ENCODE results near the gene FAM89A.

Gene FAM89A

DNA sequence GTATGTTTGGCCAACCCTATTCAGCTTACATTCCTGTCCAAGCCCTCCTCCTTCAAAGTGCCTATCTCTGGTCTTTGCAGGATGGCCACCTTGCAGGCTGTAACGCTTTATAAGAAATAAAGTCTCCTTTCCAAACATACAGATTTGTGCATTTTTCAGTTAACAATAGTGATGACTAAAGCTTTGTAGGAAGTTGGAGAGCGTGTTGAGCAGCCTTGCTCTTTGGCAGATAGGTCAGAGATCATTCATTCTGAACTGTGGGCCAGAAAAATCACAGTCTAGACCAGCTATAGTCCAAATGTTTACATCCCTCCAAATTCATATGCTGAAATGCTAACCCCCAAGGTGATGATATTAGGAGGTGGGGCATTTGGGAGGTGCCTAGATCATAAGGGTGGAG, 34.0 kb upstream of the FAM89A start:
- no peak for DNase-seq (ENCODE audit: low read depth)
- TF ChIP-seq, protein P1, sequence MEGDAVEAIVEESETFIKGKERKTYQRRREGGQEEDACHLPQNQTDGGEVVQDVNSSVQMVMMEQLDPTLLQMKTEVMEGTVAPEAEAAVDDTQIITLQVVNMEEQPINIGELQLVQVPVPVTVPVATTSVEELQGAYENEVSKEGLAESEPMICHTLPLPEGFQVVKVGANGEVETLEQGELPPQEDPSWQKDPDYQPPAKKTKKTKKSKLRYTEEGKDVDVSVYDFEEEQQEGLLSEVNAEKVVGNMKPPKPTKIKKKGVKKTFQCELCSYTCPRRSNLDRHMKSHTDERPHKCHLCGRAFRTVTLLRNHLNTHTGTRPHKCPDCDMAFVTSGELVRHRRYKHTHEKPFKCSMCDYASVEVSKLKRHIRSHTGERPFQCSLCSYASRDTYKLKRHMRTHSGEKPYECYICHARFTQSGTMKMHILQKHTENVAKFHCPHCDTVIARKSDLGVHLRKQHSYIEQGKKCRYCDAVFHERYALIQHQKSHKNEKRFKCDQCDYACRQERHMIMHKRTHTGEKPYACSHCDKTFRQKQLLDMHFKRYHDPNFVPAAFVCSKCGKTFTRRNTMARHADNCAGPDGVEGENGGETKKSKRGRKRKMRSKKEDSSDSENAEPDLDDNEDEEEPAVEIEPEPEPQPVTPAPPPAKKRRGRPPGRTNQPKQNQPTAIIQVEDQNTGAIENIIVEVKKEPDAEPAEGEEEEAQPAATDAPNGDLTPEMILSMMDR (IDR thresholded peaks at IDR 0.05; ENCODE audit: low read depth, low read length, missing control alignments): no peak
- no peak overlapping the region for H3K4me3 ChIP-seq (ENCODE audit: low read depth, low read length)

DNA sequence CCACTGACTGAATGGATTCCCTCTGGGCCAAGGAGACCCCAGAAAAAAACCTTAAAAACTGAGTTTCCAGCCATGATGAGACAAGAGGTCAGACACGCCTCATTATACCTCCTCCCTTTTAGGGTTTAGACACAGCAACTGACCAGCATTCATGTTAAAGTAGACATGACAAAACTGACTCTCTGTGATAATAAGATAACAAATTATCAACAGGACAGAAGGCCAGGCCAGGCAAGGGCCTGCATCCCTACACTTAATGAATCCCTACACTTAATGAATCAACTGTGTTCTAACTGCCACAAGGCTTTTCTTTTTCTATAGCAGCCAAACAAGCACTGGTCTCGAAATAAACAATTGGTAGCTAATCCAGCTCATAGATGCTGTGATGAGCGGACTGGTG, 33.3 kb upstream of the FAM89A start:
- H3K4me3 ChIP-seq (ENCODE audit: low read depth, low read length): no peak overlapping the region
- DNase-seq (ENCODE audit: low read depth): no peak
- TF ChIP-seq, protein P1 (IDR thresholded peaks at IDR 0.05; ENCODE audit: low read depth, low read length, missing control alignments): no peak

DNA sequence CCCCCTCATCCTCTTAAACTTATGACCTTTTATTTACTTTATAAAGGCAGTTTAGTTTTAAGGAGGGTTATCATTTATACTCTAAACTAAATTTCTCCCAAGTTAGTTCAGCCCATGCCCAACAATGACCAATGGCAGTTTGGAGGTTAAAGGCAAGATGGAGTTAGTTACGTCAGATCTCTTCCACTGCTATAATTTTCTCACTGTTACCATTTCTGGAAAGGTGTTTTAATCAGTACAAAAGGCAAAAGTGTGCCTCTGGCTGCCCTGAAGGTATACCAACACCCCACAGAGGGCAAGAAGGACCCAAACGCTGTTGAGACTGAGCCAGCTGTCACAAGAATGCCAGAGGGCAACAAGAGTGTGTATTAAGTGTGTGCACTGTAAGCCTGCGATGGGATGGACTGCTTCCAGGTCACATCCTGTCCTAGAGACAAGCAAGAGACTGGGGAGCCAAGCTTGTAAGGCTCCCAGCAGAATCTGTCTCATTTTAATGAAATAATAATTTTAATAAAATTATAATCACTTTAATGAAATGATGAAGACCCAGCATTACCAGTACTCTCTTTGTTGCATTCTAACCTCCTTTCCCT, 32.5 kb upstream of the FAM89A start:
- TF ChIP-seq, protein P1 (IDR thresholded peaks at IDR 0.05; ENCODE audit: low read depth, low read length, missing control alignments): no peak
- DNase-seq (ENCODE audit: low read depth): no peak
- H3K4me3 ChIP-seq (ENCODE audit: low read depth, low read length): no peak overlapping the region

DNA sequence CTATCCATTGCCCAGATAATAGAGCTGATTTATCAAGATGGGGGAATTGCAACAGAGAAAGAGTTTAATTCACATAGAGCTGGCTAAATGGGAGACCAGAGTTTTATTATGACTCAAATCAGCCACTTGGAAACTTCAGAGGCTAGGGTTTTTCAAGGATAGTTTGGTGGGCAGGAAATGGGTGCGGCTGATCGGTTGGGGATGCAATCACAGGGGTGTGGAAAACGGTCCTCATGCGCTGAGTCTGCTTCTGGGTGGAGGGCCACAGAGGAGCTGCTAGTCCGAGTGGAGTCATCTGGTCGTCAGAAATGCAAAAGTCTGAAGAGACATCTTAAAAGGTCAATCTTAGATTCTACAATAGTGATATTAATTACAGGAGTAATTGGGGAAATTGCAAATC, 32.0 kb upstream of the FAM89A start:
- no peak for DNase-seq (ENCODE audit: low read depth)
- TF ChIP-seq, protein P1 (IDR thresholded peaks at IDR 0.05; ENCODE audit: low read depth, low read length, missing control alignments): no peak
- no peak overlapping the region for H3K4me3 ChIP-seq (ENCODE audit: low read depth, low read length)

DNA sequence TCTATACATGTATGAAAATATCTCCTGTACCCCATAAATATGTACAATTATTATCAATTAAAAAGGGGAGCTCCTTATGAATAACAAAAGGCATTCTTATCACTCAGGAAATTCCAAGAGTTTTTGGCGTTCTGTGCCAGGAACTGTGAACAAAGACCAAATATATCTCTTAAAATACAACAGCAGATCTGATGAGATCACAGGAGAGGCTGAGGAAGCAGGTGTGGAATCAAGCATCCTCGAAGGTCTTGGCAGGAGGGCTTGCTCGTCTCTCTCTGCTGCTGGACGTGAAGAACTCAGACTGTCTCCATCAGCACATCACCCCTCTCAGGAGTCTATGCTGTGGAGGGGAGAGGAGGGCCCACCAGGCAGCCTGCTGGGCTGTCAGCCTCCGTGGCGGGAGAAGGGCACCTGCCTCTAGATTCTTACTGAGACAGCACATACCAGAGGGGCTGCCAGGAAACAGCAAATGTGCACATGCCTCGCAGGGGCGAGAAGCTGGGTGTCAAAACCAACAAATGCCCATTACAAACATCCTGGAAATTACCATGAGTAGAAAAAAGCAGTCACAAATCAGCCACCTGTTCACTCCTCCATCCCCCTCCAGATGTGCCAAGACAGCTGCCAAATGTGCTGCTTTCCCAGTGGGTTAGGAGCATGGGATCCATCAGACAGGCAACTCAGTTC, 30.8 kb upstream of the FAM89A start:
- TF ChIP-seq, protein P1 (IDR thresholded peaks at IDR 0.05; ENCODE audit: low read depth, low read length, missing control alignments): no peak
- no peak for DNase-seq (ENCODE audit: low read depth)
- H3K4me3 ChIP-seq (ENCODE audit: low read depth, low read length): no peak overlapping the region

DNA sequence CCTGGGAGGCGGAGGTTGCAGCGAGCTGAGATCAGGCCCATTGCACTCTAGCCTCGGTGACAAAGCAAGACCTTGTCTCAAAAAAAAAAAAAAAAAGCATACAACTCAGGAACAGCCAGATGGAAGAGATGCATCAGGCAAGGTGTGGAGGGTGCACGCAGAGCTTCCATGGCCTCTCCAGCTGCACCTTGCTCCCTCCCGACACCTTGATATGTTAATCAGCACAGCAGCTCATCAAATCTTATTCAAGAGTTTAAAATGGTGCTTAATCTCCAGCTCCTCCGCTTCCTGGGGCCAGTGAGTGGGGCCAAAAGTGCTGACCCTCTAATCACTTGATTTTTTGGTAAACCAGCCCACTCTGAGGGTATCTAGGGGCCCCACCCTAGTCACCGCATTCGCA, 29.3 kb upstream of the FAM89A start:
- DNase-seq (ENCODE audit: low read depth): no peak
- TF ChIP-seq, protein P1 (IDR thresholded peaks at IDR 0.05; ENCODE audit: low read depth, low read length, missing control alignments): no peak
- no peak overlapping the region for H3K4me3 ChIP-seq (ENCODE audit: low read depth, low read length)

DNA sequence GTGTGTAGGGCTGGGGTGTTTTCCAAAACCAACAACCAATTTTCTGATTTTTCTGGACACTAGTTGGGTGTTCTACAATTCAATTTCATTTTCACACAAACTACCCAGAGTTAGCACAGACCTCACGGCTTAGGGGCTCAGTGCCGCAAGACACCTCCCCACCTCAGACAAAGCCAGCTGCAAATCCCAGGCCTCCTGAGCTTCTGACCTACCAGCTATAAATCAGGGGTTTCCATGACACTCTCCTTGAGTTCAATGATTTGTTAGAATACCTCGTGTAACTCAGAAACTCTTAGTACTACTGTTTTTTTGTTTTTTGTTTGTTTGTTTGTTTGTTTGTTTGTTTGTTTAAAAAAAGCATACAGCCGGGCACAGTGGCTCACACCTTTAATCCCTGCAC, 28.7 kb upstream of the FAM89A start:
- TF ChIP-seq, protein P1 (IDR thresholded peaks at IDR 0.05; ENCODE audit: low read depth, low read length, missing control alignments): no peak
- DNase-seq (ENCODE audit: low read depth): no peak
- no peak overlapping the region for H3K4me3 ChIP-seq (ENCODE audit: low read depth, low read length)
